Lower leg skin (tissue), 3 donors: ENCODE data around the gene ZBTB7C.

Experiments
- CTCF ChIP-seq, 3 donors: fragments of 450-650 bp; IDR thresholded peaks; one replicate each; pipeline ENCODE4 v1.5.1; 2016; ENCODE audit warnings: antibody characterized with exemption in 3 of 3, mild to moderate bottlenecking in 3 of 3, moderate library complexity in 2 of 3
- POLR2A ChIP-seq, 2 donors: fragments of 450-650 bp; IDR thresholded peaks; one replicate each; pipeline ENCODE4 v1.6.1; 2016 to 2017; ENCODE audit warnings: antibody characterized with exemption in 2 of 2, mild to moderate bottlenecking in 1 of 2, moderate library complexity in 1 of 2

- TF ChIP-seq CTCF (IDR thresholded peaks at IDR 0.05): no peak
- no peak for TF ChIP-seq POLR2A (IDR thresholded peaks at IDR 0.05)
Observed at GRCh38 chr18:48181087-48181823, 227.9 kb downstream of the ZBTB7C start.
